ENCODE results near the gene ZNF415.

ZNF415 gene

DNA sequence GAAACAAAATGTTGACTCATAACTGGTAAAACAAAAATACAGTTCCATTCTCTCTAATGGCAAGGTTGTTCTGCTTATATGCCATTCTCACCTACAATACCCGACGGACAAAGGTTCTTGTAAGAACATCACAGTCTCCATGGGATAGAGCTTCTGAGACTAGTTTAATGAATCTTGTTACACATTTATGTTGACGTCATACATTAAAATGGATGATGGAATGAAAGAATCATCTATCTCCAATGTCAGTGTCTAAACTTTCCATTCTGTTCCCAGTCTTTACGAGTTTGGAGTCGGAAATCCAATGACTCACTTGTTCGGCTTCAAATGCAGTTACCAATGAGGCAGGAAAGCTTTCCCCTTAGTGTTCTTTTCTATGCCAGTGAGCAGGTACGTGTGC is 47.2 kb downstream of the ZNF415 start:
- in situ Hi-C loops (cut with HindIII; ENCODE audit: low sequenced_read_pairs): no loop called here
- no peak for DNase-seq (ENCODE audit: low read depth)
- no peak overlapping the region for H3K4me3 ChIP-seq (ENCODE audit: low read depth, low read length)
- TF ChIP-seq, protein P1, sequence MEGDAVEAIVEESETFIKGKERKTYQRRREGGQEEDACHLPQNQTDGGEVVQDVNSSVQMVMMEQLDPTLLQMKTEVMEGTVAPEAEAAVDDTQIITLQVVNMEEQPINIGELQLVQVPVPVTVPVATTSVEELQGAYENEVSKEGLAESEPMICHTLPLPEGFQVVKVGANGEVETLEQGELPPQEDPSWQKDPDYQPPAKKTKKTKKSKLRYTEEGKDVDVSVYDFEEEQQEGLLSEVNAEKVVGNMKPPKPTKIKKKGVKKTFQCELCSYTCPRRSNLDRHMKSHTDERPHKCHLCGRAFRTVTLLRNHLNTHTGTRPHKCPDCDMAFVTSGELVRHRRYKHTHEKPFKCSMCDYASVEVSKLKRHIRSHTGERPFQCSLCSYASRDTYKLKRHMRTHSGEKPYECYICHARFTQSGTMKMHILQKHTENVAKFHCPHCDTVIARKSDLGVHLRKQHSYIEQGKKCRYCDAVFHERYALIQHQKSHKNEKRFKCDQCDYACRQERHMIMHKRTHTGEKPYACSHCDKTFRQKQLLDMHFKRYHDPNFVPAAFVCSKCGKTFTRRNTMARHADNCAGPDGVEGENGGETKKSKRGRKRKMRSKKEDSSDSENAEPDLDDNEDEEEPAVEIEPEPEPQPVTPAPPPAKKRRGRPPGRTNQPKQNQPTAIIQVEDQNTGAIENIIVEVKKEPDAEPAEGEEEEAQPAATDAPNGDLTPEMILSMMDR (IDR thresholded peaks at IDR 0.05; ENCODE audit: low read depth, low read length, missing control alignments): no peak

DNA sequence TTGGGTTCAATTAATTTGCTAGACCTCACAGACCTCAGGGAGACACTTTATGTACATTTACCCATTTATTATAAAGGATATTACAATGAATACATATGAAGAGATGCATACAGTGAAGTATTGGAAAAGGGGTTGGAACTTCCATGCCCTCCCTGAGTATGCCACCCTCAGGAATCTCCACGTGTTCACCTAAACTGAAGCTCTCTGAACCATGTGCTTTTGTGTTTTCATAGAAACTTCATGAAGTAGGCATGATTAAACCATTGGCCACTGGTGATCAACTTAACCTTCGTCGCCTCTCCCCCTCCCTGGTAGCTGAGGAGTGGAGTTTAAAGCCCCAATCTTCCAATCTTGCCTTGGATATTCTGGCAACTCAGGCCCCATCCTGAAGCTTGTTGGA is 49.8 kb downstream of the ZNF415 start:
- no peak for DNase-seq (ENCODE audit: low read depth)
- in situ Hi-C loops (cut with HindIII; ENCODE audit: low sequenced_read_pairs): no loop called here
- H3K4me3 ChIP-seq (ENCODE audit: low read depth, low read length): no peak overlapping the region
- TF ChIP-seq, protein P1 (IDR thresholded peaks at IDR 0.05; ENCODE audit: low read depth, low read length, missing control alignments): no peak

DNA sequence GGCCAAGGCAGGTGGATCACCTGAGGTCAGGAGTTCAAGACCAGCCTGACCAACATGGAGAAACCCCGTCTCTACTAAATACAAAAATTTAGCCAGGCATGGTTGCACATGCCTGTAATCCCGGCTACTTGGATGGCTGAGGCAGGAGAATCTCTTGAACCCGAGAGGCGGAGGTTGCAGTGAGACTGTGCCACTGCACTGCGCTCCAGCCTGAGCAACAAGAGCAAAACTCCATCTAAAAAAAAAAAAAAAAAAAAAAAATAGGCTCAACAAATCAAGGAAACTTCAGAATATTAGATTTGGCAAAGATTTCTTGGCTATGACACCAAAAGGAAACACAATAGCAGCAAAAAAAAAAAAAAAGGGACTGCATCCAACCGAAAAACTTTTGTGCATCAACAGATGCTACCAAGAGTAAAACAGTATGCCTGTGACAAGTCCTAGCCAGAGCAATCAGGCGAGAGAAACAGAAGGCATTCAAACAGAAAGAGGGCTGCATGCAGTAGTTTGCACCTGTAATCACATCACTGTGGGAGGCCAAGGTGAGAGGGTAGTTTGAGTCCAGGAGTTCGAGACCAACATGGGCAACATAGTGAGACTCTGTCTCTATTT is 53.3 kb downstream of the ZNF415 start:
- TF ChIP-seq, protein P1 (IDR thresholded peaks at IDR 0.05; ENCODE audit: low read depth, low read length, missing control alignments): no peak
- DNase-seq (ENCODE audit: low read depth): no peak
- in situ Hi-C loops (cut with HindIII; ENCODE audit: low sequenced_read_pairs): no loop called here
- H3K4me3 ChIP-seq (ENCODE audit: low read depth, low read length): no peak overlapping the region

DNA sequence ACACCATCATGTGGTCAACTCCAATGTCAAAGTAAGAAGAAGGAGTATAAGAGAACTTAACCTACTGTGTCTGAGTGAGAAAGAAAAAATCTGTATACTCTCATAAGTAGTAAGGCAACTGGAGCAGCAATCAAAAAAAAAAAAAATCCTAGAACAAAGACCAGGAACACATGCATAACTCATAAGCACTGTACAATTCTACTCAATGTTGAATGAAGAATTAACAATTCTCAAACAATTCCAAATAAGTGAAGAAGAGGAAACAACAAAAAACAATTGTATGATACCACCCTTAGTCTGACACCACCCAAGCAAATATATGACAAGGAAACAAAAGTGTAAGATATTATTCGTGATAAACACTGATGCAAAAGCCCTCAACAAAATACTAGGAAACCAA is 54.0 kb downstream of the ZNF415 start:
- in situ Hi-C loops (cut with HindIII; ENCODE audit: low sequenced_read_pairs): no loop called here
- TF ChIP-seq, protein P1 (IDR thresholded peaks at IDR 0.05; ENCODE audit: low read depth, low read length, missing control alignments): no peak
- no peak for DNase-seq (ENCODE audit: low read depth)
- H3K4me3 ChIP-seq (ENCODE audit: low read depth, low read length): no peak overlapping the region

DNA sequence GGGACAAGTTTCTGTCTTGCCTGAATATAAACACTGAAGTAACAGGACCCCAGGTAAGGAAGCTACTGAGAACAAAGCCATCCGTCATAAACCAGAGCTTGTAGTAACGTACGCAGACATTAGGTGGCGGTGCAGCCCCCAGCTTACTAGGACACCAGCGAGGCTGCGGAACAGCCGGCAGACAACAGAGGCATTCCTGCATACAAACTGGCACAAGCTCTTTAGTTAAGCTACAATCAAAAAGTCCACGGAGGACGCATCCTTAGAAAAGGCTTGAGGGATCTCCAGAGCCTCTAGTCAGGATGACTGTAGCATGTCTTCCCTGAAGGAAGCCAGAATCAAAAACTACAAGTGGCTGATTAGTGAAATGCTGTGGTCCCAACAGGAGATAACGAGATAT is 55.7 kb downstream of the ZNF415 start:
- TF ChIP-seq, protein P1 (IDR thresholded peaks at IDR 0.05; ENCODE audit: low read depth, low read length, missing control alignments): peak; percentile 47
- in situ Hi-C loops (cut with HindIII; ENCODE audit: low sequenced_read_pairs): no loop called here
- no peak for DNase-seq (ENCODE audit: low read depth)
- no peak overlapping the region for H3K4me3 ChIP-seq (ENCODE audit: low read depth, low read length)

DNA sequence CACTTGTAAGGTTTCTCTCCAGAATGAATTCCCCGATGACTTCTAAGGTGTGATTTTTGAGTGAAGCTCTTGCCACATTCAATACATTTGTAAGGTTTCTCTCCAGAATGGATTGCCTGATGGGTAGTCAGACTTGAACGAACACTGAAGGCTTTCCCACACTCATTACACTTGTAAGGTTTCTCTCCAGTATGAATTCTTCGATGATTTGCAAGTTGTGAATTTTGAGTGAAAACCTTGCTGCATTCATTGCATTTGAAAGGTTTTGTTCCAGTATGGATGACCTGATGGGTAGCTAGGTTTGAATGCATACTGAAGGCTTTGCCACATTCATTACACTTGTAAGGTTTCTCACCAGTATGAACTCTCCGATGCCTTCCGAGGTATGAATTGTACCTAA is 63.9 kb downstream of the ZNF415 start:
- TF ChIP-seq, protein P1 (IDR thresholded peaks at IDR 0.05; ENCODE audit: low read depth, low read length, missing control alignments): no peak
- in situ Hi-C loops (cut with HindIII; ENCODE audit: low sequenced_read_pairs): no loop called here
- H3K4me3 ChIP-seq (ENCODE audit: low read depth, low read length): no peak overlapping the region
- DNase-seq (ENCODE audit: low read depth): no peak
